Stimulated activated CD8-positive, alpha-beta memory T cell treated with anti-CD3 and anti-CD28 coated beads, Interleukin-12 subunit alpha, Interleukin-12 subunit beta, amount 100 ng/mL, for 24 hours (primary cell): ENCODE results near the gene TMEM143.
"Not testable (repeated sequence)": the region's sequence is repeated elsewhere in the genome, so short reads cannot be mapped to it uniquely, and the experiment has no call there.

Experiments
- DNase-seq: peaks from one replicate; pipeline ENCODE4 v3.0.0-alpha.2; 2020; ENCODE audit errors: extremely low read depth

The TMEM143 gene

DNA sequence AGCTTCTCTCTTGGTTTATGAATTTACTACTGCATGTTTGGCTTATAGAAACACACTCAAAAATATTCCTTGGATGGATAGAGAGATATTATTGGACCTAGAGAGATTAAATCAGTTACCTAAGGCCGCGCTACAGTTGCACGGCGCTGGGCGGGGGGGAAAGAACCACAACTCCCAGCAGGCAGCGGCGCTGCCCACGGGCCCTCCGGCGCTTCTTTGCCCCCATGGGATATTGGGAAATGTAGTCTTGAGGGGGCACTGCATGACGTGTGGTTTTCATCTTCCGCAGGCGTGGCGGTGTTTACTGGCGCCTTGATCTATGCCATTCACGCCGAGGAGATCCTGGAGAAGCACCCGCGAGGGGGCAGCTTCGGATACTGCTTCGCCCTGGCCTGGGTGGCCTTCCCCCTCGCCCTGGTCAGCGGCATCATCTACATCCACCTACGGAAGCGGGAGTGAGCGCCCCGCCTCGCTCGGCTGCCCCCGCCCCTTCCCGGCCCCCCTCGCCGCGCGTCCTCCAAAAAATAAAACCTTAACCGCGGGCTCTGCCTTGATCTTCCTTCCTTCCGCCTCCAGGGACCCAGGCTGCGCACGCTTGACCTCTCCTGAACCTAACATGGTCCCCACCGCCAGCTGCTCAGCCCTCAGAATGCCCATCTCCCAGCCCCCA, 33.6 kb downstream of the TMEM143 start:
- no peak for DNase-seq

GRCh38 chr19:48329167-48329891, 34.4 kb downstream of the TMEM143 start:
- no peak for DNase-seq

- peak; percentile 70 for DNase-seq
Measured at GRCh38 chr19:48325265-48325910, 38.4 kb downstream of the TMEM143 start, which contains the start of gene EMP3. Gene EMP3 (plus strand): TSS chr19:48325552. CDS start chr19:48326845, 1,293 bp downstream.

DNA sequence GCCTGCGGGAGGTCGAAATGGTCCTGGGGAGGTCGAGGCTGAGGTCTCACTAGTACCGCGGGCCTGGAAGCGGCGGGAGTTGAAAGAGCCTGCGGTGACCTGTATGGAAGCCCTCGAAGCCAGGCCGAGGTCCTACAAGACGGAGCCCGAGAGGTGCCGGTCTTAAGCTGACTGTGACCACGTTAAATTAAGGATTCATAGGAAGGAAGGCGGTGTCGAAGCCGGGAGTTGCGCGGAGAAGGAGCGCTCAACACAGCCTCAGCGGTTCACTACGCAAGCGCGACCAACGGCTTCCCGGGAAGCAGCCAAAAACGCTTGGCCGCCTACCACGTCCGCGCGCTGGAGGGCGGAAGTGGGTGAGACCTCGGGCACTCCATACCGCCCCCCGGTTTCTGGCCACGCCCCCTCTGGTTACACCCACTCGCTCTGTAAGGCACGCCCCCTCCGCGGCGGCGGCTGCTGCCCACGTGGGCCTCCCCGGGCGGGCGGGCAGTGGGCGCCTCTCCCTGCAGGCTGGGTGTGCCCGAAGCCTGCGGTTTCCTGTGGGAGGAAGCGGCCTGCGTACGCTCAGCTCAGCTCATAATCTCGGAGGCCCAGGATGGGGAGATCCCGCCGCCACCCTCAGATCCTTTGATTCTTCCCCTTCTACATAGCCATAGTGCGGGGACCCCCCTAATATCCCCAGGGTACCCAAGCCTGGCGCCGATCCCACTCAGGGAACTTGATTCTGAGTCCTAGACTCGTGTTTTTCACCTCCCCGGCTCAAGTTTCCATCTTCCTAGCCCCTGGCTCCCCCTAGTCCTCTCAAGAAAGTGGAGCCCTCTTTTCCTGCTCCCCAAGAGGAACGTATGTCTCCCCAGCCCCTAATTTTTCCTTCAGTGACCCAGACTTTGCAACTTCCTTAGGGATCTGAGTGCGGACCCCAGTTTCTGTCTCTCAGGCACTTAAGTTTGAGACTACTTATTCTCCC, 41.8 kb downstream of the TMEM143 start:
- DNase-seq: peak; percentile 92

DNA sequence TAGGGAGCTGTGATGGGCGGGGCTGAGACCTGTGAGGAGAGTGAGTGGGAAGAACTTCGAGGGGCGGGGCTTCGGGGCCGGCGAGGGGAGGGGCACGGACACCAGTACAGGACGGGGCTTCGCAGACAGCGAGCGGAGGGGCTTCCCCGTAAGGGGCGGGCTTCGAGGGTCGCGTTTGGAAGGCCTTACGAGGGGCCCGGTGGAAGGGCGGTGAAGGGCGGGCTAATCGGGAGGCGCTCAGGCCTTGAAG, 42.4 kb downstream of the TMEM143 start:
- peak; percentile 89 for DNase-seq

DNA sequence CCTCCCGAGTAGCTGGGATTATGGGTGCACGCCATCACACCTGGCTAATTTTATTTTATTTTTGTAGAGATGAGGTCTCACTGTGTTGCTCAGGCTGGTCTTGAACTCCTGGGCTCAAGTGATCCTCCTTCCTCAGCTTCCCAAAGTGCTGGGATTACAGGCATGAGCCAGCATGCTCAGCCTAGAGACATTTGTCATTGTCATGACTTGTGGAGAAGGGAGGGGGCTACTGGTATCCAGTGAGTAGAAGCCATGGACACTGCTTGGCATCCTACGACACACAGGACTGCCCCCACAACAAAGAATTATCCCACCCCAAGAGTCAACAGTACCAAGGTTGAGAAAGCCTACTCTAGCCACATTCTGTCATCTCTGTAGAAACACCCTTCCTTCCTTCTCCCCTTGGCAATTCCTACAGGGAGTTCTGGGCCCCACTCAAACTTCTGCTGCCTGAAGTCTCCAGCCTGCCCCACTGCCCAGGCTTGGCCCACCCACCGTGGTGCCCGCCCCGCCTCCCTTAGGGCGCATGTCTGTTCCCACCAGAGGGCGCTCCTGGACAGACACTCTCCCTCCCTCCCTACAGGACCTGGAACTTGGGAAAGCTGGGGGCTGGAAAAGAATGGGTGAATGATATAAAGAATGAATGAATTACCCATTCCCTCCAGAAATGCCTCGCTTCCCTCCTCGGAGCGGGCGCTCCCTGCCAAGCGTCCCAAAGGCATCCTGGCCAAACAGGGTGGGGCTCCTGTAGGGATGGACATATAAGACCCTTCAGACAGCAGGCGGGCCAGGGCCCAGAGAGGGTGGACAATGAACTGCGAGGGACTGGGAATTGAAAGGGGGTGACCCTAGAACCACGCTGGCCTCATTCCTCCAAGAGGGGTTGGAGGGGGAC, 43.8 kb downstream of the TMEM143 start:
- DNase-seq: no peak

DNA sequence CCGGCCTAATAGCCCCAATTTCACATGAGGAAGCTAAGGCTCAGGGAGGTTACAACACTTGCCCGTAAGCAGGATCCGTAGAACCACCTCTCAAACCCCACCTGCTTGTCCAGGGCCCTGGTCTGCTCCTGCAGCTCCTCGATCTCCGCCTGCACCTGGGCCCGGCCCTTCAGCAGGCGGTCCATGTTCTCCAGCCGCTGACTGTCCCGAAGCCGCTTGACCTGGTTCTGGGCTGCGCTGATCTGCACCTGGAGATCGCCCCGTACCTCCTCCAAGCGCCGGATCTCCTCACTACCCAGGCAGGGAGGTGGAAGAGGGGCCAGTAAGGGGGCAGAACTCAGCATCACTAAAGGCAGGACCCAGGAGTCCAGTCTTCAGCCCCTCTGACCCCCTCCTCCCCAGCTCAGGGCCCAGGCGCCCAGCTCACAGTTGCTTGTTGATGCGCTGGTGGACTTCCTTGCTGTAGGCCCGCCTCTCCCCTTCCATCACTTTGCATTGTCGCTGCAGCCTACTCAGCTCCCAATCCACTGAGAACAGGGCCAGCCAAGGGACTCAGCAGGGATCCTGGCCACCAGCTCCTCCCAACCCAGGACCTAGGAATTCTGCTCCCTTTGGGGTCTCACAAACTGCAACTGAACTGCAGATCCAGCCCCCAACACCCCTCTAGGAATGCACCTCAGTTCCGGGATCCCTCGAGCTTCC, 45.3 kb downstream of the TMEM143 start:
- DNase-seq: no peak

- not testable (repeated sequence) for DNase-seq
Measured at GRCh38 chr19:48317708-48317960, 46.1 kb downstream of the TMEM143 start.

GRCh38 chr19:48315712-48316111, 48.0 kb downstream of the TMEM143 start:
- DNase-seq: no peak

- no peak for DNase-seq
Measured at GRCh38 chr19:48311384-48311783, 52.4 kb downstream of the TMEM143 start.

- no peak for DNase-seq
Measured at GRCh38 chr19:48310227-48310626, 53.5 kb downstream of the TMEM143 start.

- not testable (repeated sequence) for DNase-seq
Measured at GRCh38 chr19:48309731-48310130, 54.0 kb downstream of the TMEM143 start.

DNA sequence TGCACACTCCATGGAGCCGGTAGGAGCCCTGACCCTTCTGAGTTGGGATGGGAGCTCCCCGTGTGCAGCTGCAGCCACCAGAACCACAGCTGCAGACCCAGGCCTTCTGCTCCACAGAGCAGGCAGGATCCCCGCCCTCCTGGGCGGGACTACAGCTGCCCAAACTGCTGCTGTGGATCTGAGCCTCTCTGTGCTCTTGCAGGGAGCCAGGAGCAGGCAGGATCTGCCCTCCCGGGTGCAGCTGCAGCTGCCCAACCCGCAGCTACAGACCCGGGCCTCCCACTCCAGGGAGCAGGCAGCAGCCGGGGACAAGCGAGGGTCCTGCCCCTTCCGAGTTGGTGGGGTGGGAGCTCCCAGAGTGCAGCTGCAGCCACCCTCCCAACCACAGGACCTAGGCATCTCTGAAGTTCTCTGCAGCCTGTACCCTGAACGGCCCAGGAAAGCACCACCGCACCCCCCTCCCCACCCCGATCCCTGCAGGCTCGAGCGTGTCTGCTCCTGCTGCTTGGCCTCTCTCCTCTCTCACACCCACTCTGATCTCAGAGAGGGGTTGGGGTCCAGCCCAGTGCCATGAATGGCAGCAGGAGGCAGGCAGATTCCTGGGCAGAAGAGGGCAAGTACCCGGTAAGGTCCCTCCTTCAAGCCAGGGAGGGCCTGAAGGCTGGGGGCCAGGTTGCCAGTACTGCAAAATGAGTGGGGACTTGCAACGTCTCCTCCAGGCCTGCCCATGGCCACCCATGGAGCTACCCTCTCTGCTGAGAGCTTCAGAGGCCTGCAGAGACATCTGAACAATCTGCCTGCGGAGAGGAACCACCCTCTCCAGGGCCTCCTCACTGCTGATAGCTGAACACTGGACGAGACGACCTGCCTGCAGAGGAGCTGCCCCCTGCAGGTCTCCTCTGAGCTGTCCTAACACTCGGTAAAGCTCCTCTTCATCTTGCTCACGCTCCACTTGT, 54.8 kb downstream of the TMEM143 start:
- DNase-seq: no peak

- no peak for DNase-seq
Measured at GRCh38 chr19:48303866-48304265, 59.9 kb downstream of the TMEM143 start.

- no peak for DNase-seq
Measured at GRCh38 chr19:48303367-48303766, 60.4 kb downstream of the TMEM143 start.

DNA sequence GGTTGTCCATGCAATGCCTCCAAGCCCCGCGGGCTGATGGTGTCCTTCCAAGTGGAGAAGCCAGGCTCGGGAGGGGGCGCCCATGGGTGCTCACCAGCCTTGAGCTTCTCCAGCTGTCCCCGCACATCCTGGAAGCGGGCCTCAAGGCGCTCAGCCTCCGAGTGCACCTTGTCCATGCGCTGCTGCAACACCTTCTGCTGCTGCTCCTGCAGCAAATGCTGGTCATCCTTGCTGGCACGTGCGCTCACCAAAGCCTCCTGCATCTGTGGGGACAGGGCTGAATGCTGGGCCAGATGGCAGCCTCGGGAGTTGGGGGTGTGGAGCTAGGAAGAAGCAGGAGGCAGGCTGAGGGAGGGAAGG, 61.2 kb downstream of the TMEM143 start:
- DNase-seq: no peak

DNA sequence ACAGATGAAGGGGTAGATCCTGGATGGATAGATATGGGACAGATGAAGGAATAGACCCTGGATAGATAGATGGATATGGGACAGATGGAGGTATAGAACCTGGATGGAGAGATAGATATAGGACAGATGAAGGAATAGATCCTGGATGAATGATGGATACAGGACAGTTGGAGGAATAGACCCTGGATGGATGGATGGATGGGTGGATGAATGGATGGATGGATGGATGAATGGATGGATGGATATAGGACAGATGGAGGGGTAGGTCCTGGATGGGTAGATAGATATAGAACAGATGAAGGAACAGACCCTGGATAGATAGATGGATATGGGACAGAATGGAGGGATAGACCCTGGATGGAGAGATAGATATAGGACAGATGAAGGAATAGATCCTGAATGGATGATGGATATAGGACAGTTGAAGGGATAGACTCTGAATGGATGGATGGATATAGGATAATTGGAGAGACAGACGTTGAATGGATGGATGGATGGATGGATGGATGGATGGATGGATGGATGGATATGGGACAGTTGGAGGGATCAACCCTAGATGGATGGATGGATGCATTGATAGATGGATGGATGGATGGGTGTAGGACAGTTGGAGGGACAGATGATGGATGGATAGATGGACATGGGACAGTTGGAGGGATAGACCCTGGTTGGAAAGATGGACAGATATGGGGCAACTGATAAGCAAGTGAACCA, 61.7 kb downstream of the TMEM143 start:
- no peak for DNase-seq

DNA sequence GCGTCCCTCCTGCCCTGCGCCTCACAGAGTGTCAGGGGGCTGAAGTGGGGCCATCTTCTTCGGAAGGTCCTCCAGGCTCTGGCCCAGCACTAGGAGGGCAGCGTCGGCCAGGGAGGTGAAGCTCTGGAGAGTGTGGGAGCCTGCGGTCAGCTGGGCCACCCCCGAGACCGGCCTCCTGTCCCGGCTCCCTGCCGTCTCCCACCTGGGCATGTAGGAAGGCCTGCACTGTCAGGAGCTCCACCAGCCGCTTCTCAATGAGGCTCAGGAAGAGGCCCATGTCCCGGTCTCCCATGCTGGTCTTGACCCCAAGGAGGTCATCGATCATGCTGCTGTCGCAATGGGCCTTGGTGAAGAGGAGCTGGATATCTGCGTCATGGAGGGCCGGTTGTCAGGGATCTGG, 65.8 kb downstream of the TMEM143 start:
- no peak for DNase-seq
